ENCODE results near the gene MGRN1.

GRCh38 chr16:4640572-4641305 lies 16.1 kb downstream of the MGRN1 start:
- TF ChIP-seq, protein P1, sequence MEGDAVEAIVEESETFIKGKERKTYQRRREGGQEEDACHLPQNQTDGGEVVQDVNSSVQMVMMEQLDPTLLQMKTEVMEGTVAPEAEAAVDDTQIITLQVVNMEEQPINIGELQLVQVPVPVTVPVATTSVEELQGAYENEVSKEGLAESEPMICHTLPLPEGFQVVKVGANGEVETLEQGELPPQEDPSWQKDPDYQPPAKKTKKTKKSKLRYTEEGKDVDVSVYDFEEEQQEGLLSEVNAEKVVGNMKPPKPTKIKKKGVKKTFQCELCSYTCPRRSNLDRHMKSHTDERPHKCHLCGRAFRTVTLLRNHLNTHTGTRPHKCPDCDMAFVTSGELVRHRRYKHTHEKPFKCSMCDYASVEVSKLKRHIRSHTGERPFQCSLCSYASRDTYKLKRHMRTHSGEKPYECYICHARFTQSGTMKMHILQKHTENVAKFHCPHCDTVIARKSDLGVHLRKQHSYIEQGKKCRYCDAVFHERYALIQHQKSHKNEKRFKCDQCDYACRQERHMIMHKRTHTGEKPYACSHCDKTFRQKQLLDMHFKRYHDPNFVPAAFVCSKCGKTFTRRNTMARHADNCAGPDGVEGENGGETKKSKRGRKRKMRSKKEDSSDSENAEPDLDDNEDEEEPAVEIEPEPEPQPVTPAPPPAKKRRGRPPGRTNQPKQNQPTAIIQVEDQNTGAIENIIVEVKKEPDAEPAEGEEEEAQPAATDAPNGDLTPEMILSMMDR (IDR thresholded peaks at IDR 0.05; ENCODE audit: insufficient read depth, low read length), result no peak
- TF ChIP-seq, protein P2, sequence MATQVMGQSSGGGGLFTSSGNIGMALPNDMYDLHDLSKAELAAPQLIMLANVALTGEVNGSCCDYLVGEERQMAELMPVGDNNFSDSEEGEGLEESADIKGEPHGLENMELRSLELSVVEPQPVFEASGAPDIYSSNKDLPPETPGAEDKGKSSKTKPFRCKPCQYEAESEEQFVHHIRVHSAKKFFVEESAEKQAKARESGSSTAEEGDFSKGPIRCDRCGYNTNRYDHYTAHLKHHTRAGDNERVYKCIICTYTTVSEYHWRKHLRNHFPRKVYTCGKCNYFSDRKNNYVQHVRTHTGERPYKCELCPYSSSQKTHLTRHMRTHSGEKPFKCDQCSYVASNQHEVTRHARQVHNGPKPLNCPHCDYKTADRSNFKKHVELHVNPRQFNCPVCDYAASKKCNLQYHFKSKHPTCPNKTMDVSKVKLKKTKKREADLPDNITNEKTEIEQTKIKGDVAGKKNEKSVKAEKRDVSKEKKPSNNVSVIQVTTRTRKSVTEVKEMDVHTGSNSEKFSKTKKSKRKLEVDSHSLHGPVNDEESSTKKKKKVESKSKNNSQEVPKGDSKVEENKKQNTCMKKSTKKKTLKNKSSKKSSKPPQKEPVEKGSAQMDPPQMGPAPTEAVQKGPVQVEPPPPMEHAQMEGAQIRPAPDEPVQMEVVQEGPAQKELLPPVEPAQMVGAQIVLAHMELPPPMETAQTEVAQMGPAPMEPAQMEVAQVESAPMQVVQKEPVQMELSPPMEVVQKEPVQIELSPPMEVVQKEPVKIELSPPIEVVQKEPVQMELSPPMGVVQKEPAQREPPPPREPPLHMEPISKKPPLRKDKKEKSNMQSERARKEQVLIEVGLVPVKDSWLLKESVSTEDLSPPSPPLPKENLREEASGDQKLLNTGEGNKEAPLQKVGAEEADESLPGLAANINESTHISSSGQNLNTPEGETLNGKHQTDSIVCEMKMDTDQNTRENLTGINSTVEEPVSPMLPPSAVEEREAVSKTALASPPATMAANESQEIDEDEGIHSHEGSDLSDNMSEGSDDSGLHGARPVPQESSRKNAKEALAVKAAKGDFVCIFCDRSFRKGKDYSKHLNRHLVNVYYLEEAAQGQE (IDR thresholded peaks at IDR 0.05; ENCODE audit: insufficient replicate concordance, low read depth), result no peak
- TF ChIP-seq POLR2AphosphoS5 (IDR thresholded peaks at IDR 0.05; ENCODE audit: low read depth), result no peak
